Limb (tissue), 2 donors: ENCODE data around the gene RASL10A.
A peak's percentile ranks its signal among the peaks of the same experiment; 100 is the strongest.
"Not testable (repeated sequence)": the region's sequence is repeated elsewhere in the genome, so short reads cannot be mapped to it uniquely, and the experiment has no call there.

Experiments
- DNase-seq, 2 donors: peaks; one replicate each; pipeline ENCODE4 v3.0.0-alpha.2; 2016; ENCODE audit errors: extremely low spot score in 2 of 2

RASL10A gene

GRCh38 chr22:29315286-29316140 is at the start of gene RASL10A:
Gene RASL10A, minus strand, starts transcription at chr22:29315697. Its CDS starts 451 bp downstream, at chr22:29315246.
- peak in 1 of 2 donors; percentile 75 for DNase-seq

GRCh38 chr22:29359469-29359868 is 44.0 kb upstream of the RASL10A start:
- peak; percentile 59 to 68 for DNase-seq

GRCh38 chr22:29357193-29357890 is 41.8 kb upstream of the RASL10A start:
- DNase-seq, result not testable (repeated sequence)

- no peak for DNase-seq
Observed at GRCh38 chr22:29353860-29354259, 38.4 kb upstream of the RASL10A start.

GRCh38 chr22:29353286-29353685 is 37.8 kb upstream of the RASL10A start:
- DNase-seq, result no peak

- DNase-seq, result no peak
Observed at GRCh38 chr22:29352778-29353177, 37.3 kb upstream of the RASL10A start.

GRCh38 chr22:29351891-29352290 is 36.4 kb upstream of the RASL10A start:
- DNase-seq, result no peak

- no peak for DNase-seq
Observed at GRCh38 chr22:29351042-29351441, 35.5 kb upstream of the RASL10A start.

GRCh38 chr22:29348956-29349355 is 33.5 kb upstream of the RASL10A start:
- no peak for DNase-seq

GRCh38 chr22:29348041-29348440 is 32.5 kb upstream of the RASL10A start:
- DNase-seq, result no peak

- DNase-seq, result no peak
Observed at GRCh38 chr22:29346659-29347058, 31.2 kb upstream of the RASL10A start.

GRCh38 chr22:29345932-29346331 is 30.4 kb upstream of the RASL10A start:
- DNase-seq, result no peak

- not testable (repeated sequence) for DNase-seq
Observed at GRCh38 chr22:29344889-29345288, 29.4 kb upstream of the RASL10A start.

- peak in 1 of 2 donors; percentile 75 for DNase-seq
Observed at GRCh38 chr22:29344137-29344536, 28.6 kb upstream of the RASL10A start.

GRCh38 chr22:29343313-29343805 is 27.9 kb upstream of the RASL10A start:
- peak; percentile 38 to 58 for DNase-seq

- no peak for DNase-seq
Observed at GRCh38 chr22:29342577-29343312, 27.2 kb upstream of the RASL10A start.

- no peak for DNase-seq
Observed at GRCh38 chr22:29342177-29342576, 26.7 kb upstream of the RASL10A start.

GRCh38 chr22:29341849-29342127 is 26.3 kb upstream of the RASL10A start:
- DNase-seq, result no peak

- no peak for DNase-seq
Observed at GRCh38 chr22:29341056-29341848, 25.8 kb upstream of the RASL10A start.

GRCh38 chr22:29340566-29340965 is 25.1 kb upstream of the RASL10A start:
- no peak for DNase-seq
